ENCODE measurements around the gene IRGQ. TPM values are rescaled to one million over a fixed set of nuclear protein-coding genes. Genes with fewer than 3 reads are reported as not detected.

IRGQ gene
- total and polyA plus RNA-seq, 8 donors = 4.3 to 14.7 (median 9.3) TPM

DNA sequence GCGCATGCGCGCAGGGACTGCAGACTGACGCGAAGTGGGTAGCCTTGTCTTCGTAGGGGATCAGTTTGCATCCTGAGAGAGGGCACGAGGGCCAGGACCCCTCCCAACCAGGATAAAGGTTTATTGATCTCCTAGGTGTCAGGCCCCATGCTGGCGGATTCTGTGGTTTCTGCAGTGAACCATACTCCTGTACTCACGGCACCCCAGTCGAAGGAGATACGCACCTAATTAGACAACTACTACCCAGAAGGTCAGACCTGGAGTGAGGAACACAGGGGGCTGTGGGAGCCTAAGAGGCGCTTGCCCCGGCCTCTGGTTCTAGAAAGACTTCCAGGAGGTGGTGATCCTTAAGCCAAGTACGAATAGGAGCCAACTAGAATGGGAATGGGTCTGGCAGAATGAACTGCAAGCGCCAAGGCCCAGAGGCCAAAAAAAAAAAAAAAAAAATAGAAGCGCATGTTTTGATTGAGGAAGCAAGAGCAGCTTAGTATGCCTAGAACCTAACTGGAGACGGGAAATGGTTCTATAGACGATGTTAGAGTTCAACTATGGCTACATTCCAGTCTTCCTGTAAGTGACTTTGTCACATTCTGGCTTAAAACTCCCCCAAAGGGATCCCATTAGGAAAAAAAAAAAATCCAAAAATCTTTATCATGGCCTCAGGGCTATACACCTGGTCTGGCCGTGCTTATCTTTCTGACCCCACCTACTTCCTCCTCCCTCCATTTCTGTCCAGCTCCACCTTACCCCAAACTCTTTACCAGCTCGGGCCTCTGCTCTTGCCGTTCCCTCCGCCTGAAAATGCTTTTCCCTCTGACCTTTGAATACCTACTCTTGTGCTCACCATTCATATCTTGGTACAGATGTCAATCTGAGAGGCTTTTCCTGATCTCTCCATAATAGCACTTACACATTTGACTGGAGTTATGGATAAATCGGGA, 24.4 kb upstream of the IRGQ start:
- intact Hi-C loops (cut with DNase I) = no loop called here
- no peaks in the 10 kb centered on the region for H3K36me3 ChIP-seq
- peaks cover 0 to 7% (median 0%) of the 10 kb centered on the region in 3 donors for H3K4me1 ChIP-seq
- peak overlapping the region; percentile 69 to 80 (median 70) for H3K4me3 ChIP-seq
- TF ChIP-seq, protein P1, sequence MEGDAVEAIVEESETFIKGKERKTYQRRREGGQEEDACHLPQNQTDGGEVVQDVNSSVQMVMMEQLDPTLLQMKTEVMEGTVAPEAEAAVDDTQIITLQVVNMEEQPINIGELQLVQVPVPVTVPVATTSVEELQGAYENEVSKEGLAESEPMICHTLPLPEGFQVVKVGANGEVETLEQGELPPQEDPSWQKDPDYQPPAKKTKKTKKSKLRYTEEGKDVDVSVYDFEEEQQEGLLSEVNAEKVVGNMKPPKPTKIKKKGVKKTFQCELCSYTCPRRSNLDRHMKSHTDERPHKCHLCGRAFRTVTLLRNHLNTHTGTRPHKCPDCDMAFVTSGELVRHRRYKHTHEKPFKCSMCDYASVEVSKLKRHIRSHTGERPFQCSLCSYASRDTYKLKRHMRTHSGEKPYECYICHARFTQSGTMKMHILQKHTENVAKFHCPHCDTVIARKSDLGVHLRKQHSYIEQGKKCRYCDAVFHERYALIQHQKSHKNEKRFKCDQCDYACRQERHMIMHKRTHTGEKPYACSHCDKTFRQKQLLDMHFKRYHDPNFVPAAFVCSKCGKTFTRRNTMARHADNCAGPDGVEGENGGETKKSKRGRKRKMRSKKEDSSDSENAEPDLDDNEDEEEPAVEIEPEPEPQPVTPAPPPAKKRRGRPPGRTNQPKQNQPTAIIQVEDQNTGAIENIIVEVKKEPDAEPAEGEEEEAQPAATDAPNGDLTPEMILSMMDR (IDR thresholded peaks at IDR 0.05) = no peak
- FAIRE-seq = no peak
- H3K27ac ChIP-seq = peak overlapping the region; percentile 90 to 94 (median 91)
- WGBS, 2 donors = 32 to 41% methylated on average over 23 of the region's 23 CpGs
- H3K9me3 ChIP-seq = no peaks in the 10 kb centered on the region
- DNase-seq = peak in 2 of 6 donors; percentile 88 to 94
- no peak for ATAC-seq
- H3K27me3 ChIP-seq = no peaks in the 10 kb centered on the region

DNA sequence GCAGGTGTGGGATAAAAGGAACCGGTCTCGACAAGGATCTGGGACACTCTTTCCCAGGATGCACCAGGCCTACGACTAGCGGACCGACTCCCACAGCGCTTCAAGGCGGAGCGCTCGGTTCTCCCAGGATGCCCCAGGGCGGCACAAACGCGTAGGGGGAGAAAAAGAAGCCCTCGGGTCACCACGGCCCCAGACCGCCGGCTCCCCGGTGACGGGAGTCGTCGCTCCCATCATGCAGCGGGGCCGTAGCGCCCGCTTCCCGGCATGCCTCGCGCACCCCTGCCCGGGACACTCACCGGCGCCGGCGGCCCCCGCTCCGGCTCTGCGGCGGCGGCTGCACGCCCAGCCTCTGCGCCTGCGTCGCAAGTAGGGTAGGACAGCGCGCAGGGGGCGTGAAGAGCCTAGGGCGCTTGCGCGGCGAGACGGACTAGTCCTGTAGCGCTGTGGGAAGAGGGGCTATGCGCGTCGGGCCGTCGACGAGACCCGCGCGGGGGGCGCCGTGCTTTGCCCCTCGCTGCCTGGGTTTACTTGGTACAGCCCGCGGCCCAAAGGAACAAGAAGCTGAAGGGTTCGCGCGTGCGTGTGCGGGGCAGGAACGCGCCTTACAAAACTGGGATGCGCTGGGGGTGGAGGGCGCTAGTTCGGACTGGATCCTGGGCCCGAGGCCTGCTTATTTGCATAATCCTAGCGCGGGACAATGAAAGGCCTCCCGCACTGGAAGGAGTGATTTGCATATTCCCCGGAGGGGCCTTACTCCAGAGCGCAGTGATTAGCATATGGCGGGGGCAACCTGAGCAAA, 23.5 kb upstream of the IRGQ start, which contains the start of gene ZNF428:
ZNF428 (minus strand) TSS at position 368 of the 799 bp plus-strand sequence. CDS start 5,325 bp downstream, outside the sequence.
- DNase-seq (peak; percentile 76 to 94 (median 82)), FAIRE-seq (no peak), ATAC-seq (peak; percentile 87 to 95 (median 89))
- no peaks in the 10 kb centered on the region for H3K9me3 ChIP-seq
- TF ChIP-seq, protein P1 (IDR thresholded peaks at IDR 0.05) = no peak
- H3K36me3 ChIP-seq = no peaks in the 10 kb centered on the region
- whole genome bisulfite sequencing, 2 donors = 0% methylated on average over 80 to 81 of the region's 81 CpGs
- peak within 1 kb of the TSS; percentile 90 to 94 (median 91) for H3K27ac ChIP-seq
- intact Hi-C loops (cut with DNase I) = no loop called here
- peaks cover 0 to 7% (median 0%) of the 10 kb centered on the region in 3 donors for H3K4me1 ChIP-seq
- H3K4me3 ChIP-seq = peak within 1 kb of the TSS; percentile 69 to 80 (median 70)
- no peaks in the 10 kb centered on the region for H3K27me3 ChIP-seq

DNA sequence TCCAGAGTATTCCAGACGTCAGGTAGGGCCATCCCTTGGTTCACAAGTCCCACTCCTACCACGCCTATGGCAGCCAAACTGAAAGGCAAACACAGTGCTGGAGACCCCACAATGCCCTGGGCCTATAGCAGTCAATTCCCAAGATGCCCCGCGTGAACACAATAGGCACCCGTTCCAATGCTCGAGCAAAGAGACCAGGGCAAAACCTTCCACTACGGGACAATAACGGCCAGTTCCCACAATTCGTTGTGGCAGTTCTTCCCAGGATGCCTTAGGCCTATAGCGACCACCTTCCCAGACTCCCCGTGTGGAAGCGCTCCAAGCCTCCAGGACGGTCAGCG, 23.0 kb upstream of the IRGQ start:
- DNase-seq (peak in 2 of 6 donors; percentile 13 to 30), ATAC-seq (peak; percentile 7 to 34 (median 26)), FAIRE-seq (no peak)
- Histone ChIP-seq H3K4me3 (peak overlapping the region; percentile 69 to 80 (median 70)), H3K27me3 (no peaks in the 10 kb centered on the region), H3K9me3 (no peaks in the 10 kb centered on the region), H3K4me1 (peaks cover 0 to 7% (median 0%) of the 10 kb centered on the region in 3 donors), H3K36me3 (no peaks in the 10 kb centered on the region), H3K27ac (peak overlapping the region; percentile 90 to 94 (median 91))
- TF ChIP-seq, protein P1 (IDR thresholded peaks at IDR 0.05) = no peak
- intact Hi-C loops (cut with DNase I) = no loop called here
- 1% methylated on average over 14 of the region's 14 CpGs for WGBS, 2 donors

DNA sequence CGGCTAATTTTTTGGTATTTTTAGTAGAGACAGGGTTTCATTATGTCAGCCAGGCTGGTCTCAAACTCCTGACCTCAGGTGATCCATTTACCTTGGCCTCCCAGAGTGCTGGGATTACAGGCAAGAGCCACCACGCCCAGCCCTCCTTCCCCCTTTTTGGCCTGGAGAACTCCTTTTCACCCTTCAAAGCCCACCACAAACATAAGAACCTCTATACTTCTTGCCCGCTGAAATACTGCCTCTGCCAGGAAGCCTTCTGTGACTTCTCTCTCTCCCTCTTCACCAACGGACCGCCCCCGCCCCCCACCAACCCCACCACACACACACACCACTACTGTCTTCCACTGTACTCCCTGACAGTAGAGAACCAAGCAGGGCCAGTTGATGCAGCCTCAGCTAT, 21.0 kb upstream of the IRGQ start:
- no peak for FAIRE-seq
- ATAC-seq = no peak

More for the DNA sequence above, 21.0 kb upstream of the IRGQ start:
- TF ChIP-seq, protein P1 (IDR thresholded peaks at IDR 0.05) = no peak
- Histone ChIP-seq H3K36me3 (peaks cover 0 to 6% (median 3%) of the 10 kb centered on the region in 3 donors), H3K9me3 (no peaks in the 10 kb centered on the region), H3K4me1 (peaks cover 0 to 7% (median 0%) of the 10 kb centered on the region in 3 donors), H3K27ac (no peak overlapping the region), H3K4me3 (no peak overlapping the region), H3K27me3 (no peaks in the 10 kb centered on the region)
- intact Hi-C loops (cut with DNase I) = no loop called here
- peak in 1 of 6 donors; percentile 8 for DNase-seq
- 90 to 92% methylated on average over 6 of the region's 6 CpGs for WGBS, 2 donors

All from pancreas (tissue), 10 donors.